SH-SY5Y (cell line): ENCODE data around the gene AGTRAP.

ENCODE experiments used
- GATA2 ChIP-seq: IDR thresholded peaks from 2 replicates; pipeline ENCODE4 v1.6.1; 2011; ENCODE audit warnings: mild to moderate bottlenecking, low read depth, low read length
- GATA3 ChIP-seq: IDR thresholded peaks from 2 replicates; pipeline ENCODE4 v1.6.1; 2011; ENCODE audit warnings: low read depth, mild to moderate bottlenecking, low read length, moderate library complexity

DNA sequence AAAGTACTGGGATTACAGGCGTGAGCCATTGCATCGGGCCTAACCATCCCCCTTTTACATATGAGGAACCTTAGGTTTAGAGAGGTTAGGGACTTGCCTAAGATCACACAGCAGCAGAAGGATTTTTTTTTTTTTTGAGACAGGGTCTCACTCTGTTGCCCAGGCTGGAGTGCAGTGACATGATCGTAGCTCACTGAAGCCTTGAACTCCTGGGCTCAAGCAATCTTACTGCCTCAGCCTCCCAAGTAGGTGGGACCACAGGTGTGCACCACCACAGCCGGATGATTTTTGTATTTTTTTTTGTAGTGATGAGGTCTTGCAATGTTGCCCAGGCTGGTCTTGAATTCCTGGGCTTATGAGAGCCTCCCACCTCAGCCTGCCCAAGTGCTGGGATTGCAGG, 23.9 kb downstream of the AGTRAP start:
- TF ChIP-seq GATA2 (no peak), GATA3 (no peak)
